ENCODE measurements around the gene DCBLD2.
A peak's percentile ranks its signal among the peaks of the same experiment; 100 is the strongest.

The DCBLD2 gene

DNA sequence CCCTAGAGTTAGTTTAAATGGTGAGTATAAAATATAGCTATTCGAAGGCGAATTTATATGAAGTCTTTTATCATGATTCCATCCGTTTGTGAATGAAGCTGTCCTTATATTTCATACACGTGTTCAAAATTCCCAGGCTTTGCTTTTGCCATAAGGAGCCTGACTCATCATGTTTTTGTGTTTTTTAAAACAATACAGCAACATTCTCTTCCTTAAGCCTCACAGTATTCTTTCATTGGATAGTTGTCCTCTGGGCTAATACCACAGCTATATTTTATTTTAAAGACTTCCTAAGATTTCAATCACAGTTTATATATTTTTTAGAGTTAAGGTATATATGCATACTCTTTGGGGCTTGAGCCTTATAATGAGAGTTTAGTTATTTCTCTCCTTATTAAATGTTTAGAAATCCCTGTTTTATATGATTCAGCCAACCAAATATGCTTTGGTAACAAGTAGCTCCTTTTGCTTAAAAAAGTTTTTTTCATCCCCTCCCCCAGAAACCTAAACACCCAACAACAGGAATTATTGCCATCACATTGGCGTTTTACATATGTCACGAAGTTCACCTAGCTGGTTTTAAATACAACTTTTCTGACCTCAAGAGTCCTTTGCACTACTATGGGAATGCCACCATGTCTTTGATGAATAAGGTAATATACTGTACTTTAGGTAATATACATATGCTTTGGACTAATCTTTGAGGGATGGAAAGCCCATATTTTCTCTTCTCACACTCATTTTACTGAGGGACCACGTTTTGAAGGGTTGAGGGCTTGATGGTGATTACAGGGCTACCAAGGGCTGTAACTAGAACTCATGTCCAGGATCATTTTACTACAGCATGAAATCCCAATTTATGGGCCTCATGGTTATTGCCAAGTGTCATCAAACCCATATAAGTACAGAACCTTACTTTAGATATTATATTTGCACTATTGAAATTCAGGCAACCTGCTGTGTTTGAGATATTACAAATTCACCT, 109.9 kb downstream of the DCBLD2 start:
- DNase-seq (ENCODE audit: low spot score) = no peak

DNA sequence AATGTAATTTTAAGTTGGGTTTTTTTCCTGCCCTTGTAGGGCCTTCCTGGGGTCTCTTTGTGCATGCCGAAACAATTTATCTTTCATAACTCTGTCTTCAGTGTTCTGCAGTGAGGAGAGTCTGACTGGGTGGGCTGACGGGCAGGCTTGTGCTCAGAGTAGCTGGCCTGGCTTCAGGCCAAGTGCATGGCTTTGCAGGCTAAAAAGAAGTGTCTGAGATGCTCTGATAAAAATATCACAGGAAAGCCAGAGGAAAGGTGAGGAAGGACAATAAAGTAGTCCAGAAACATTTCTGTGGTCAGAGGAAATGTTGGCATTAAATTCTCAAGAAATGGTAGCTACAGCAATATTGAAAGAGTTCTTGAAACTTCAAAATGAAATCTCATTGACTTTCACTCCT, 112.8 kb downstream of the DCBLD2 start:
- no peak for DNase-seq (ENCODE audit: low spot score)

GRCh38 chr3:98787181-98787580, 114.3 kb downstream of the DCBLD2 start:
- no peak for DNase-seq (ENCODE audit: low spot score)

GRCh38 chr3:98786364-98787006, 115.0 kb downstream of the DCBLD2 start:
- no peak for DNase-seq (ENCODE audit: low spot score)

DNA sequence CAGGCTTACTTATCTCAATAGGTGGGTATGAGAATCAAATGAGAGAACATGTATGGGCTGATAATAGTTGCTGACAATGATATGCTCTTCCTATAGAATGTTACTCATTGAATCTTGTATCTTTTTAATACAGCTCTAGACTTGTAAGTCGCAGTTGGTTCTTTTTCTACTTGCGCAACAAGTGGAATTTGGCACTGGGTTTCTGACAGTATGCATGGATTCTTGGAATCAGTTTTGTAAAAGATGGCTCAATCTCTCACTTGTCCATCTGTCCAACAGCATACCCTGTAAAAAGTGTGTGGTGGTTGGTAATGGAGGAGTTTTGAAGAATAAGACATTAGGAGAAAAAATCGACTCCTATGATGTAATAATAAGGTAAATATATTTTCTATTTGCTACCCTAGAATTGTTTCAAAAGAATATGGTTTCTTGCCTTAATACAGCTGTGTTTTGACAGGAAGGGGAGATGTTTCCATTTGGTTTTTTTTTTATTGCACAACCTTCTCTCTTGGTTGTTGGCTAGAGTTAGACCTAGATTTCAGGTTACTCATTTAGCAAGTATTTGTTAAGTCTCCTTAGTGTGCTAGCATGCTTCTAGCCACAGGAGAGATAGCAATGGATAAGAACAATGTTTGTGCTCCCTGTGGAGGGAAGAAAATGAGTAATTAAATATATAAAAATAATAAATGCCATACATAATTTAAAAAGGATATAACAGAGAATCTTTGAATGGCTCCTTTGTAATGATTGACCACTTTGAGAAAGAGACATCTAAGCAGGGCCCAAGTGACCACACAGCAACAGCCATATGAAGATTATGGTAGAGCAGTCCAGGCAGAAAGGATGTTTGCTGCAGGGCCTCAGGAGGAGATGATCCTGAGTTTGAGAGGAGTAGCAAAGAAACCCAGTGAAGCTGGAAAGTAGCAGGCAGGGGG, 116.6 kb downstream of the DCBLD2 start:
- no peak for DNase-seq (ENCODE audit: low spot score)

GRCh38 chr3:98784042-98784441, 117.5 kb downstream of the DCBLD2 start:
- no peak for DNase-seq (ENCODE audit: low spot score)

- DNase-seq (ENCODE audit: low spot score) = no peak
Measured at GRCh38 chr3:98782824-98783500, 118.5 kb downstream of the DCBLD2 start.

GRCh38 chr3:98780343-98780742, 121.2 kb downstream of the DCBLD2 start:
- no peak for DNase-seq (ENCODE audit: low spot score)

DNA sequence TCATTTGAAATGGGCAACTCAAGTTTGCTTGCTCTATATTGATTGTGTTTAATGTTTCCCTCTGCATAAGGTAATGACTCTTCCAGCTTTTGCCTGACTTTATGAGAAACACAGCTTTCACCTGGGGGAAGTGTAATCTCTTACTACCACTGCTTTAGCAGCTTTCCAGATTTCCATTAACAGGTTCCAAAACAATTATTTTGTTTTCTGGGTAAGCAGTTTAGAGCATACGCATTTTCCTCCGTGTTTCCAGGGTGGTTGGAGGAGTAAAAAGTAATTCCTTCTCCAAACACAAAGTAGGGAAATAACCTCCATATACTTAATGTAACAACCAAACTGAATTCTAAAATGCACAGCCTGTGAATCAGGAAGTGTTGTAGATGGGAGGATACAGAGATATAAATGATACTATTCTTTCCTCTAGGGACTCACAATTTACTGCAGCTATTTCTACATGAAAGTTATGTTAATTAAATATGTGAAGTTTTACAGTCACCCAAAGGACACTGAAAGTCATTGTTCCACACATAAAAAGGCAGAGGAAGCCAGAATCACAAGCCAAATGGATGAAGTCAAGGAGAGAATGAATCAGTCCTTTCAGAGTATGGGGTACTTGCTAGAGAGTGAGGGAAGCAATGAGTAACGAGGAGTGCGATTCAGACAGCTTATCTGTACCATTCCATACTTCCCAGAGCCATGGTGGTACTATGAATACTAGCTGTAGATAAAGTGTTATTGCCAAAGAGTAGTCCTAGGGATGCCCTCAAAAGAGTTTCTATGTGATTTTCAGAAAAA, 121.8 kb downstream of the DCBLD2 start:
- peak; percentile 97 for DNase-seq (ENCODE audit: low spot score)

DNA sequence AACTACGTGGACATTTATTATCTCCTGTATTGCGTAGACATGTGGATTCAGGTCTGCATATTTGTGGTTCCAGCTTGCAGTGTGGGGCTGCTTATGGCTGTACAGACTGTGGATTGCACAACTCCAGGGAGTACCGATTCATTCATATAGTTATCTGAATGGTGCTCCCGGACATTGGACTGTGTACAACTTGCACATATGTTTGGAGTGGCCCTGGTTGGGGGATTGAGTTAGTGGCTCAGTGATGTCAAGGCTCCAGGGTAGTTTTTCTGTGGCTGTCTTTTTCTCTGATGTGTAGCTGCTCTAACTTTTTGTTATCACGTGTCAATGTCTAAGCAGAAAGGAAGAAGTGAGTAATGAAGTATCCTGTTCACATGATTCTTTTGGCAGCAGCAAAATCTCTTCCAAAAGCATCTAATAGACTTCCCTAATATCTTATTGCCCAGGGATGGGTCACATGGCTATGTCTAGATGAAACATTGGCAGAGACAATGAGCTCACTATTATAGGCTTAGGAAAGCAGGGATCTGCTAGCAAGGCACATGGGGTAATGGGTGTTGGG, 122.6 kb downstream of the DCBLD2 start:
- DNase-seq (ENCODE audit: low spot score) = peak; percentile 69

GRCh38 chr3:98778383-98778782, 123.1 kb downstream of the DCBLD2 start:
- no peak for DNase-seq (ENCODE audit: low spot score)

DNA sequence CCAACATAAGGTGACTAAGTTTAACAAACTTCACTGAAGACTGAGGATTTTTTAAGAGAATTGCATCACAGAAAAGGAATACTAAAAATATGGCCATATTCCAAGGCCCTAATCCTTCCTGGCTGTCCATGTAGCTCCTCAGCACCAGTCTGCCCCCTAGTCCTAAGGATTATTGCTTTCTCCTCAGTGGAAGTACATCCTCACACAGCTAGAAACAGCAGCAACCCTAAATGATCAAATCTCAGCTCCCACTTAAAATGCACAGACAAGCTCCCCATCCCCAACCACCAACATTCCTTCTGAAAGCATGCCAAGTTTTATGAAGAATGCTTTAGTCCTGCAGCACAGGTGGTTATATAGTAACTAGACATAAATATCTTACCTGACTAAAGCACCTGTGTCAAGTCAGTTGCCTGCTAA, 123.7 kb downstream of the DCBLD2 start:
- DNase-seq (ENCODE audit: low spot score) = no peak

- DNase-seq (ENCODE audit: low spot score) = no peak
Measured at GRCh38 chr3:98777286-98777685, 124.2 kb downstream of the DCBLD2 start.

DNA sequence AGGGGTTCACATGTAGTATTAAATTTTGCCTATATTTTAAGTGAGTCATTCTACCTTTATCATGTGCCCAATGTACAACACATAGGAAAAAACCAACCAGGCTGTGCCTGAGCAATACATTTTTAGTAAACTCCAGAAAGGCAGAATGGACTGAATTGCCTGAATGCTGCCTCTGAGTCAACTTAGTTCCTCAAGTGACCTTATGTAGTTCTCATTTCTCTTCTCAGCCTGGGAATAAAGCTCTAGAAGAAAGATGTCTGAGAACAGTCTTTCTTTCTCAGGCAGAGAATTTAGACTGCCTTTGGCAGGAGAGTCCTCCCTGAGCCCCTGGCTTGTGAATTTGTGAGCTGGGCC, 125.4 kb downstream of the DCBLD2 start:
- DNase-seq (ENCODE audit: low spot score) = no peak

DNA sequence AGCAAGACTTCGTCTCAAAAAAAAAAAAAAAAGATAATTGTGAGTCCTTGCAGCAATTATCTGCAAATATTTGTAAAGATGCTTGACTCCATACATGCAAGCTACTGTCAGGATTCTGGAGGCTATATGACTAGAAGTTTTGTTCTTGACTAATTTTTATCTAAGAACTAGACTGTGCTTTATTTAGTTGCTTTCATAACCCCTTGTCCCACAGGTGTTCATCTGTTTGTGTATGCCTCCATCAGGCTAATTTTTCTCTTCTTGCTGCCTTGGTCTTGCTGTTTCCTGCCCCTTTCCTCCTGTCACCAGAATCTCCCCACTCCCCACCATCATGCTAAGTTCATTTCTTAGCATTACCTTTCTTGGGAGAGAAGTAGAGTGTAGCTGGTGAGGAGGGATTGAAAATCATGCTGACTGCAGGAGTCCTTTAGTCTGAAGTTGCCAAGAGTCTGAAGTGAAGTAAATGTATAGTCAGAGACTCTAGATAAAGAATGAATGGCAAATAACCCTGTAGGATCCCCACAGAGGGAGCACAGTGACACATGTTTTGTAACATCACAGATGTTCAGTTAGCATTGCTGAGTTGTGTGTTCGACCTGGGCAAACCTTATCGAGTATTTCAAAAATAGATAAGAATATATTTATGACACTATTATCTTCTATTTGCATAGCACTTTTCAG, 125.9 kb downstream of the DCBLD2 start:
- DNase-seq (ENCODE audit: low spot score) = no peak

- DNase-seq (ENCODE audit: low spot score) = no peak
Measured at GRCh38 chr3:98772022-98772421, 129.5 kb downstream of the DCBLD2 start.

DNA sequence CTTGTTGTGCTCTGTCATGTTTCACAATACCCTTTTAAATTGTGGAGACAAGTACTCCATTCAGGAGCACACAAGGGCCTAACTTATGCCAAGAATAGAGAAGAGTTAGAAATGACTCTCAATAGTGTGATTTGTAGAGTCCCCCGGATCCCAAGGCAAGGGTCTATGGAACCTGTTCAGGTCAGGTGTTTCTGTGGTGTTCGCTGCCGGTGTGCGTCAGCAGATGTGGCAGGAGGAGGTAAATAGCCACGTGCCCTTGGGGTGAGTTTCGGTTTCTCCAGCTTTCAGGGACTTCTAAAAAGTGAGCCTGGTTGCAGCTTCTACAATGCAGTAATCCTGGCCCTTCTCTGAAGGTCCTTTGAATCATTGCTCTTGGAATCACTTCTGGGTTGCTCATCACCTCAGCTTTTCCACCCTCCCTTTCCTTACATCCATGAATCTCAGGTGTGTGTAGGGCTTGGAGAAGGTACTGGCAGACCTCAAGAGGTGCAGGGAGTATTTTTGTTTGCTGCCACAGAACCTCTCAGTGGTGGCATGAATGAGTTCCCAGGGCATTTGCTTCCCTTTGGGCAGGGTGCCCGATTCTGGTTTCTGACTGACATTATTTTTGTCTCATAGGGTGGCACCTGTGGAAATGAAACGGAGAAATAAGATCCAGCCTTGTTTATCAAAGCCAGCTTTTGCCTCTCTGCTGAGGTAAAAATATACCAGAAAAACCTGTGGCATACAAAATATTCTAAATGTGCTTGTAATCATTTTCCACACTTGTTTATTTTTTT, 131.0 kb downstream of the DCBLD2 start:
- peak; percentile 97 for DNase-seq (ENCODE audit: low spot score)

- DNase-seq (ENCODE audit: low spot score) = no peak
Measured at GRCh38 chr3:98769448-98769847, 132.0 kb downstream of the DCBLD2 start.

DNA sequence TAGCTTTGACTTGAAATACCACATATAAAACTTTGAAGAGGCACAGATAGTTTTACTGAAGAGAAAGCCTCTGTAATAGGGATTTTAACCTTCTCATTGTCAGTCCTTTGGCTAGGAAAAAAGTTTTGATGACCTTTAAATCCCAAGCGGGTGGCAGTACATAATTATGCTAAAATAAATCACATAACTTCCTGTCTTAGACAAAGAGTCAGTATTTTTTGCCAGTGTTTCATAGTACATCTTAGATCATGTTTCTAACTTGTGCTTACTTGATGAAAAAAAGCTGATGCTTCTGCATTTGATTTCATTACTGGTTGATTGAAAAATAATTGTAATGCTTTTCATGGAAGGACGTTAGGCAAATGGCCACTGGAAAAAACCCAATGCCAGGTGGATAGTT, 132.5 kb downstream of the DCBLD2 start:
- no peak for DNase-seq (ENCODE audit: low spot score)

All from pons (tissue), 1 donor.